ENCODE results near the gene PDK3. TPM values are rescaled to one million over a fixed set of nuclear protein-coding genes. Genes with fewer than 3 reads are reported as not detected.

PDK3 gene
- total RNA-seq, 6 experiments from 2014 or later = 0.09 to 1.2 (median 0.12) TPM; not detected in 1

DNA sequence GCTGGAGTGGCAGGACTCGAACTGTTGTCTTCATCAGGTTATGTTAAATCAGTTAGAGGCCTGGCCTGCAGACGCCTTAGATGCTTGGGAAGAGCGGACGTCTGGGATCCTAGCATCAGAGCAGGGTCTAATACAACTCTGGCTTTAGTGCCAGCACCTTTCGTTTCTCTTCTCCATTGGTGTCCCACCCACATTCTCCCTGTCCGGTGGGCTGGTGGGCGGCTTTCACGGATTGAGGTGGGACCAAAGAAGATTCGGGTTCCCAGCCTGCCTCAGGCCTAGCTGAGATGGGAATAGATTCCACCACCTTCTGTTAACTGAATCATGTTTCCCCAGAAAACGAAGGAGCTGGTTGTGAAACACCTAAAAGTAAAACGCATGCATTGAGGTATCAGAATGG lies 939 bp downstream of the PDK3 start:
- TF ChIP-seq, protein P1, sequence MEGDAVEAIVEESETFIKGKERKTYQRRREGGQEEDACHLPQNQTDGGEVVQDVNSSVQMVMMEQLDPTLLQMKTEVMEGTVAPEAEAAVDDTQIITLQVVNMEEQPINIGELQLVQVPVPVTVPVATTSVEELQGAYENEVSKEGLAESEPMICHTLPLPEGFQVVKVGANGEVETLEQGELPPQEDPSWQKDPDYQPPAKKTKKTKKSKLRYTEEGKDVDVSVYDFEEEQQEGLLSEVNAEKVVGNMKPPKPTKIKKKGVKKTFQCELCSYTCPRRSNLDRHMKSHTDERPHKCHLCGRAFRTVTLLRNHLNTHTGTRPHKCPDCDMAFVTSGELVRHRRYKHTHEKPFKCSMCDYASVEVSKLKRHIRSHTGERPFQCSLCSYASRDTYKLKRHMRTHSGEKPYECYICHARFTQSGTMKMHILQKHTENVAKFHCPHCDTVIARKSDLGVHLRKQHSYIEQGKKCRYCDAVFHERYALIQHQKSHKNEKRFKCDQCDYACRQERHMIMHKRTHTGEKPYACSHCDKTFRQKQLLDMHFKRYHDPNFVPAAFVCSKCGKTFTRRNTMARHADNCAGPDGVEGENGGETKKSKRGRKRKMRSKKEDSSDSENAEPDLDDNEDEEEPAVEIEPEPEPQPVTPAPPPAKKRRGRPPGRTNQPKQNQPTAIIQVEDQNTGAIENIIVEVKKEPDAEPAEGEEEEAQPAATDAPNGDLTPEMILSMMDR (IDR thresholded peaks at IDR 0.05) = no peak
- Mint-ChIP-seq H3K4me3 (peak overlapping the region; percentile 20; the same call in 1 of the 2 replicates), H3K4me1 (ENCODE audit: low read depth) (no peaks in the 10 kb centered on the region), H3K36me3 (ENCODE audit: low read depth) (no peaks in the 10 kb centered on the region), H3K27me3 (ENCODE audit: insufficient read depth) (peaks cover 7% of the 10 kb centered on the region), H3K9me3 (no peaks in the 10 kb centered on the region), H3K27ac (no peak overlapping the region)
- no peak for DNase-seq

GRCh38 chrX:24468245-24468644 lies 3.2 kb downstream of the PDK3 start:
- no peak for DNase-seq
- H3K9me3 Mint-ChIP-seq = no peaks in the 10 kb centered on the region
- H3K27me3 Mint-ChIP-seq (ENCODE audit: insufficient read depth) = peaks cover 7% of the 10 kb centered on the region
- no peaks in the 10 kb centered on the region for H3K36me3 Mint-ChIP-seq (ENCODE audit: low read depth)
- TF ChIP-seq, protein P1 (IDR thresholded peaks at IDR 0.05) = no peak
- H3K4me1 Mint-ChIP-seq (ENCODE audit: low read depth) = no peaks in the 10 kb centered on the region
- no peak overlapping the region for H3K27ac Mint-ChIP-seq
- H3K4me3 Mint-ChIP-seq = no peak overlapping the region

DNA sequence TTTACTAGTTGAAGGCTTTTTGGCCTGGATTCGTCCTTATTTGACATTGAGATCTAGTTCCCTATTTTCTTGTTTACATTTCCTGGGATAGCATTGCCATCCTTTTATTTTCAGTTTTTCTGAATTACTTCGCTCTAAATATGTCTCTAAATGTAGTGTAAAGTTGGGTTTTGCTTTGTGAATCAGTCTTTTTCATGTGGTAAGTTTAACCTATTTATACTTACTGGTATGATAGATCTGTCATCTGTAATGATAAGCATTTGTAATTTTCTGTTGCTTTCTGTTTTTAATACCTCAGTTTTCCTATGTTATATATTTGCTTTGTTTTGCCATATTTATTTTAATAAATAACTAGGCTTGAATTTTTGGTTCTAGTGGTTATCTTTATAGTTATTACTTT lies 6.7 kb downstream of the PDK3 start:
- no peak for DNase-seq
- Mint-ChIP-seq H3K27me3 (ENCODE audit: insufficient read depth) (peaks cover 2% of the 10 kb centered on the region), H3K4me1 (ENCODE audit: low read depth) (no peaks in the 10 kb centered on the region), H3K9me3 (no peaks in the 10 kb centered on the region), H3K36me3 (ENCODE audit: low read depth) (no peaks in the 10 kb centered on the region), H3K4me3 (no peak overlapping the region), H3K27ac (no peak overlapping the region)
- TF ChIP-seq, protein P1 (IDR thresholded peaks at IDR 0.05) = no peak

DNA sequence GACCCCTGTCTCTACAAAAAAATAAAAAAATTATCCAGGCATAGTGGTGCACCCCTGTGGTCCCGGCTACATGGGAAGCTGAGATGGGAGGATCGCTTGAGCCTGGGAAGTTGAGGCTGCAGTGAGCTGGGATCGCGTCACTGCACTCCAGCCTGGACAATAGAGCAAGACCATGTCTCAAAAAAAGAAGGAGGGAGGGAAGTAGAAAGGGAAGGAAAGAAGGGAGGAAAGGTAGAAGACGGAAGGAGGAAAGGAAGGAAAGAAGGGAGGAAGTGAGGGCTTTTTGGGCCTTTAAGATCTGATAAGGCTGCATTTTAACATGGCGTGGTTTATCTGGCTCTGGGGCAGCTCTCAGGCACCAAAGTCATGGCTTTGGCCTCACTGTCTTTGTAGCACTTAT lies 10.4 kb downstream of the PDK3 start:
- no peaks in the 10 kb centered on the region for H3K36me3 Mint-ChIP-seq (ENCODE audit: low read depth)
- TF ChIP-seq, protein P1 (IDR thresholded peaks at IDR 0.05) = no peak
- H3K4me3 Mint-ChIP-seq = no peak overlapping the region
- H3K4me1 Mint-ChIP-seq (ENCODE audit: low read depth) = no peaks in the 10 kb centered on the region
- H3K9me3 Mint-ChIP-seq = no peaks in the 10 kb centered on the region
- no peak for DNase-seq
- H3K27ac Mint-ChIP-seq = no peak overlapping the region
- peaks cover 3% of the 10 kb centered on the region; the same call in 1 of the 2 replicates for H3K27me3 Mint-ChIP-seq (ENCODE audit: insufficient read depth)

GRCh38 chrX:24478509-24478908 lies 13.4 kb downstream of the PDK3 start:
- no peak for DNase-seq
- no peak overlapping the region for H3K27ac Mint-ChIP-seq
- H3K4me3 Mint-ChIP-seq = no peak overlapping the region
- H3K36me3 Mint-ChIP-seq (ENCODE audit: low read depth) = no peaks in the 10 kb centered on the region
- no peaks in the 10 kb centered on the region for H3K4me1 Mint-ChIP-seq (ENCODE audit: low read depth)
- peaks cover 4% of the 10 kb centered on the region; the same call in 1 of the 2 replicates for H3K27me3 Mint-ChIP-seq (ENCODE audit: insufficient read depth)
- TF ChIP-seq, protein P1 (IDR thresholded peaks at IDR 0.05) = no peak
- no peaks in the 10 kb centered on the region for H3K9me3 Mint-ChIP-seq

DNA sequence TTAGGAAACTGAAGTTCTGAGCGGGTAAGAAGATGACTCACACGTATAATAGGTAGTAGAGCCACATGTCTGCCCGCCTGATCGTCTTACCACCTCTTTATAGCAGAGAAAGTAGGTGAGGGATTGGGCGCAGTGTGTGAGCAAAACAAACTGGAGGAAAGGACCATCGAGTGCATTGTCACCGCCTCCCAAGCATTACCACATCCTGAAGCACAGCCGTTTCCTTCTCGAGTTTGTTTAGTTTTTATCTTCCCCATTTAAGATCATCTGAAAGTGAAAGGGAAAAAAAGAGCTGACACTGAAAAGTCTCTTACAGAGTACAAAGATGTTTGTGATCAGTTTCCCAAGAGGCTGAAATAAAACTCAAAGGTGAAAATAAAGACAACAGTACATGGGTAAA lies 14.8 kb downstream of the PDK3 start:
- TF ChIP-seq, protein P1 (IDR thresholded peaks at IDR 0.05) = no peak
- Mint-ChIP-seq H3K36me3 (ENCODE audit: low read depth) (no peaks in the 10 kb centered on the region), H3K9me3 (no peaks in the 10 kb centered on the region), H3K4me1 (ENCODE audit: low read depth) (no peaks in the 10 kb centered on the region), H3K4me3 (no peak overlapping the region), H3K27ac (no peak overlapping the region), H3K27me3 (ENCODE audit: insufficient read depth) (peaks cover 4% of the 10 kb centered on the region; the same call in 1 of the 2 replicates)
- no peak for DNase-seq
